ENCODE results near the gene POLR1E. TPM values are rescaled to one million over a fixed set of nuclear protein-coding genes. Genes with fewer than 3 reads are reported as not detected.
"Not testable (repeated sequence)": the region's sequence is repeated elsewhere in the genome, so short reads cannot be mapped to it uniquely, and the experiment has no call there.

POLR1E gene
- polyA plus RNA-seq, 2 donors = 8.1 to 15.2 TPM

- H3K36me3 ChIP-seq (ENCODE audit: control insufficient read depth in 2 of 2, insufficient read depth in 2 of 2, low read length in 1 of 2) = no peaks in the 10 kb centered on the region
- H3K9me3 ChIP-seq (ENCODE audit: control insufficient read depth in 2 of 2, insufficient read depth in 1 of 2, low read depth in 1 of 2, low read length in 1 of 2) = no peaks in the 10 kb centered on the region
- H3K4me3 ChIP-seq (ENCODE audit: low read depth in 1 of 2, low read length in 2 of 2) = no peak overlapping the region
- no peaks in the 10 kb centered on the region for H3K27me3 ChIP-seq (ENCODE audit: control insufficient read depth in 1 of 2, insufficient read depth in 2 of 2, low read length in 2 of 2)
- WGBS, 2 donors = 90 to 93% methylated on average over 3 of the region's 3 CpGs
- peaks cover 0 to 3% of the 10 kb centered on the region in 2 donors for H3K4me1 ChIP-seq (ENCODE audit: control insufficient read depth in 2 of 2, insufficient read depth in 2 of 2, low read length in 1 of 2)
- no peak overlapping the region for H3K27ac ChIP-seq (ENCODE audit: low read depth in 2 of 2, low read length in 1 of 2)
Observed at GRCh38 chr9:37474438-37474837, 11.3 kb upstream of the POLR1E start.

- 65 to 74% methylated on average over 10 to 11 of the region's 11 CpGs for WGBS, 2 donors
- H3K4me1 ChIP-seq (ENCODE audit: control insufficient read depth in 2 of 2, insufficient read depth in 2 of 2, low read length in 1 of 2) = peaks cover 0 to under 1% of the 10 kb centered on the region in 2 donors
Observed at GRCh38 chr9:37476930-37477329, 8.8 kb upstream of the POLR1E start.

GRCh38 chr9:37477443-37477842, 8.3 kb upstream of the POLR1E start:
- H3K4me3 ChIP-seq (ENCODE audit: low read depth in 1 of 2, low read length in 2 of 2); H3K27me3 ChIP-seq (ENCODE audit: control insufficient read depth in 1 of 2, insufficient read depth in 2 of 2, low read length in 2 of 2); H3K9me3 ChIP-seq (ENCODE audit: control insufficient read depth in 2 of 2, insufficient read depth in 1 of 2, low read depth in 1 of 2, low read length in 1 of 2); H3K27ac ChIP-seq (ENCODE audit: low read depth in 2 of 2, low read length in 1 of 2); H3K36me3 ChIP-seq (ENCODE audit: control insufficient read depth in 2 of 2, insufficient read depth in 2 of 2, low read length in 1 of 2); H3K4me1 ChIP-seq (ENCODE audit: control insufficient read depth in 2 of 2, insufficient read depth in 2 of 2, low read length in 1 of 2): not testable (repeated sequence)
- WGBS, 2 donors = 82 to 87% methylated on average over 4 of the region's 4 CpGs

More at GRCh38 chr9:37476930-37477329, 8.8 kb upstream of the POLR1E start:
- Histone ChIP-seq H3K9me3 (ENCODE audit: control insufficient read depth in 2 of 2, insufficient read depth in 1 of 2, low read depth in 1 of 2, low read length in 1 of 2) (no peaks in the 10 kb centered on the region), H3K4me3 (ENCODE audit: low read depth in 1 of 2, low read length in 2 of 2) (no peak overlapping the region), H3K27me3 (ENCODE audit: control insufficient read depth in 1 of 2, insufficient read depth in 2 of 2, low read length in 2 of 2) (no peaks in the 10 kb centered on the region), H3K27ac (ENCODE audit: low read depth in 2 of 2, low read length in 1 of 2) (no peak overlapping the region), H3K36me3 (ENCODE audit: control insufficient read depth in 2 of 2, insufficient read depth in 2 of 2, low read length in 1 of 2) (no peaks in the 10 kb centered on the region)

GRCh38 chr9:37477987-37478619, 7.6 kb upstream of the POLR1E start:
- H3K36me3 ChIP-seq (ENCODE audit: control insufficient read depth in 2 of 2, insufficient read depth in 2 of 2, low read length in 1 of 2); H3K4me1 ChIP-seq (ENCODE audit: control insufficient read depth in 2 of 2, insufficient read depth in 2 of 2, low read length in 1 of 2); H3K9me3 ChIP-seq (ENCODE audit: control insufficient read depth in 2 of 2, insufficient read depth in 1 of 2, low read depth in 1 of 2, low read length in 1 of 2); H3K27me3 ChIP-seq (ENCODE audit: control insufficient read depth in 1 of 2, insufficient read depth in 2 of 2, low read length in 2 of 2); H3K27ac ChIP-seq (ENCODE audit: low read depth in 2 of 2, low read length in 1 of 2); H3K4me3 ChIP-seq (ENCODE audit: low read depth in 1 of 2, low read length in 2 of 2): not testable (repeated sequence)
- WGBS, 2 donors = 71% methylated on average over 5 of the region's 5 CpGs

- no peak overlapping the region for H3K27ac ChIP-seq (ENCODE audit: low read depth in 2 of 2, low read length in 1 of 2)
- H3K36me3 ChIP-seq (ENCODE audit: control insufficient read depth in 2 of 2, insufficient read depth in 2 of 2, low read length in 1 of 2) = no peaks in the 10 kb centered on the region
- H3K27me3 ChIP-seq (ENCODE audit: control insufficient read depth in 1 of 2, insufficient read depth in 2 of 2, low read length in 2 of 2) = no peaks in the 10 kb centered on the region
- no peak overlapping the region for H3K4me3 ChIP-seq (ENCODE audit: low read depth in 1 of 2, low read length in 2 of 2)
- 85 to 93% methylated on average over 3 of the region's 3 CpGs for WGBS, 2 donors
- no peaks in the 10 kb centered on the region for H3K4me1 ChIP-seq (ENCODE audit: control insufficient read depth in 2 of 2, insufficient read depth in 2 of 2, low read length in 1 of 2)
- H3K9me3 ChIP-seq (ENCODE audit: control insufficient read depth in 2 of 2, insufficient read depth in 1 of 2, low read depth in 1 of 2, low read length in 1 of 2) = no peaks in the 10 kb centered on the region
Observed at GRCh38 chr9:37480759-37481158, 5.0 kb upstream of the POLR1E start.

- Histone ChIP-seq H3K27ac (ENCODE audit: low read depth in 2 of 2, low read length in 1 of 2) (peak overlapping the region; percentile 43 to 89), H3K4me3 (ENCODE audit: low read depth in 1 of 2, low read length in 2 of 2) (peak overlapping the region; percentile 70 to 84), H3K36me3 (ENCODE audit: control insufficient read depth in 2 of 2, insufficient read depth in 2 of 2, low read length in 1 of 2) (peaks cover 2 to 3% of the 10 kb centered on the region in 2 donors), H3K4me1 (ENCODE audit: control insufficient read depth in 2 of 2, insufficient read depth in 2 of 2, low read length in 1 of 2) (peaks cover 0 to 15% of the 10 kb centered on the region in 2 donors), H3K27me3 (ENCODE audit: control insufficient read depth in 1 of 2, insufficient read depth in 2 of 2, low read length in 2 of 2) (no peaks in the 10 kb centered on the region), H3K9me3 (ENCODE audit: control insufficient read depth in 2 of 2, insufficient read depth in 1 of 2, low read depth in 1 of 2, low read length in 1 of 2) (no peaks in the 10 kb centered on the region)
- 3 to 6% methylated on average over 7 of the region's 7 CpGs for WGBS, 2 donors
Observed at GRCh38 chr9:37486256-37486615, 488 bp downstream of the POLR1E start.

GRCh38 chr9:37486616-37487548, 1.1 kb downstream of the POLR1E start:
- H3K4me3 ChIP-seq (ENCODE audit: low read depth in 1 of 2, low read length in 2 of 2) = peak overlapping the region; percentile 70 to 84
- WGBS, 2 donors = 11 to 18% methylated on average over 7 of the region's 7 CpGs
- peaks cover 2 to 3% of the 10 kb centered on the region in 2 donors for H3K36me3 ChIP-seq (ENCODE audit: control insufficient read depth in 2 of 2, insufficient read depth in 2 of 2, low read length in 1 of 2)
- H3K9me3 ChIP-seq (ENCODE audit: control insufficient read depth in 2 of 2, insufficient read depth in 1 of 2, low read depth in 1 of 2, low read length in 1 of 2) = no peaks in the 10 kb centered on the region
- H3K27me3 ChIP-seq (ENCODE audit: control insufficient read depth in 1 of 2, insufficient read depth in 2 of 2, low read length in 2 of 2) = no peaks in the 10 kb centered on the region
- peak overlapping the region; percentile 43 to 89 for H3K27ac ChIP-seq (ENCODE audit: low read depth in 2 of 2, low read length in 1 of 2)
- peaks cover 0 to 15% of the 10 kb centered on the region in 2 donors for H3K4me1 ChIP-seq (ENCODE audit: control insufficient read depth in 2 of 2, insufficient read depth in 2 of 2, low read length in 1 of 2)

GRCh38 chr9:37491939-37492338, 6.2 kb downstream of the POLR1E start:
- H3K4me3 ChIP-seq (ENCODE audit: low read depth in 1 of 2, low read length in 2 of 2) = no peak overlapping the region
- H3K36me3 ChIP-seq (ENCODE audit: control insufficient read depth in 2 of 2, insufficient read depth in 2 of 2, low read length in 1 of 2) = peaks cover 21 to 23% of the 10 kb centered on the region in 2 donors
- peaks cover 0 to 6% of the 10 kb centered on the region in 2 donors for H3K4me1 ChIP-seq (ENCODE audit: control insufficient read depth in 2 of 2, insufficient read depth in 2 of 2, low read length in 1 of 2)
- H3K27me3 ChIP-seq (ENCODE audit: control insufficient read depth in 1 of 2, insufficient read depth in 2 of 2, low read length in 2 of 2) = no peaks in the 10 kb centered on the region
- WGBS, 2 donors = 88 to 93% methylated on average over 1 of the region's 1 CpG
- H3K9me3 ChIP-seq (ENCODE audit: control insufficient read depth in 2 of 2, insufficient read depth in 1 of 2, low read depth in 1 of 2, low read length in 1 of 2) = no peaks in the 10 kb centered on the region
- H3K27ac ChIP-seq (ENCODE audit: low read depth in 2 of 2, low read length in 1 of 2) = no peak overlapping the region

- Histone ChIP-seq H3K27ac (ENCODE audit: low read depth in 2 of 2, low read length in 1 of 2) (no peak overlapping the region), H3K27me3 (ENCODE audit: control insufficient read depth in 1 of 2, insufficient read depth in 2 of 2, low read length in 2 of 2) (no peaks in the 10 kb centered on the region), H3K4me3 (ENCODE audit: low read depth in 1 of 2, low read length in 2 of 2) (no peak overlapping the region), H3K9me3 (ENCODE audit: control insufficient read depth in 2 of 2, insufficient read depth in 1 of 2, low read depth in 1 of 2, low read length in 1 of 2) (no peaks in the 10 kb centered on the region), H3K4me1 (ENCODE audit: control insufficient read depth in 2 of 2, insufficient read depth in 2 of 2, low read length in 1 of 2) (no peaks in the 10 kb centered on the region), H3K36me3 (ENCODE audit: control insufficient read depth in 2 of 2, insufficient read depth in 2 of 2, low read length in 1 of 2) (peaks cover 21 to 36% of the 10 kb centered on the region in 2 donors)
- 92 to 93% methylated on average over 5 of the region's 5 CpGs for WGBS, 2 donors
Observed at GRCh38 chr9:37495571-37495970, 9.8 kb downstream of the POLR1E start.

Data from esophagus (tissue), 2 donors.